Cardiac fibroblast (primary cell): Measurements from ENCODE around the gene PXMP2.

Experiments
- DNase-seq, 2 donors: peaks; one replicate each; pipeline versions ENCODE4 v3.0.0 to v3.0.0-alpha.2; 2010; ENCODE audit warnings: low read depth in 2 of 2
- H3K4me3 ChIP-seq, 2 donors: replicated peaks in 1 of 2; 1 replicate in 1 of 2; 2 replicates in 1 of 2; pipeline ENCODE4 v1.5.1; 2011; ENCODE audit warnings: low read depth in 2 of 2, low read length in 2 of 2, mild to moderate bottlenecking in 2 of 2, moderate library complexity in 1 of 2
- CTCF ChIP-seq: IDR thresholded peaks from one replicate; pipeline ENCODE4 v1.5.1; 2011; ENCODE audit warnings: low read depth, mild to moderate bottlenecking, low read length, inconsistent platforms

PXMP2 gene

GRCh38 chr12:132641811-132642650 lies 45.4 kb upstream of the PXMP2 start:
- TF ChIP-seq CTCF: no peak
- no peak overlapping the region for H3K4me3 ChIP-seq
- DNase-seq: no peak

- DNase-seq: no peak
- no peak for TF ChIP-seq CTCF
- no peak overlapping the region for H3K4me3 ChIP-seq
Observed at GRCh38 chr12:132642846-132643835, 44.2 kb upstream of the PXMP2 start.

- no peak overlapping the region for H3K4me3 ChIP-seq
- DNase-seq: no peak
- no peak for TF ChIP-seq CTCF
Observed at GRCh38 chr12:132646850-132647249, 40.5 kb upstream of the PXMP2 start.

- DNase-seq: no peak
- TF ChIP-seq CTCF: no peak
- no peak overlapping the region for H3K4me3 ChIP-seq
Observed at GRCh38 chr12:132647858-132648257, 39.5 kb upstream of the PXMP2 start.

- DNase-seq: no peak
- no peak overlapping the region for H3K4me3 ChIP-seq
- no peak for TF ChIP-seq CTCF
Observed at GRCh38 chr12:132648616-132649225, 38.7 kb upstream of the PXMP2 start.

GRCh38 chr12:132649226-132649945 lies 38.0 kb upstream of the PXMP2 start:
- no peak overlapping the region for H3K4me3 ChIP-seq
- DNase-seq: no peak
- no peak for TF ChIP-seq CTCF
